Activated T-helper 1 cell treated with anti-CD3 and anti-CD28 coated beads, Interleukin-12 subunit alpha, Interleukin-12 subunit beta, Interleukin-2, Interleukin-4 antibody, amounts not matched to agents 30 ng/mL and 10 ng/mL and 1 ng/mL, durations not matched to agents 14 hours and 24 hours and 36 hours (primary cell): ENCODE data around the gene PLEKHJ1. TPM values are rescaled to one million over a fixed set of nuclear protein-coding genes. Genes with fewer than 3 reads are reported as not detected.

Source experiments
- DNase-seq: peaks from one replicate; pipeline ENCODE4 v3.0.0; 2021; ENCODE audit warnings: low spot score
- H3K27ac Mint-ChIP-seq: one replicate; pipeline ENCODE4 v1.8.0; 2021; ENCODE audit warnings: mild to moderate bottlenecking, mixed read lengths
- H3K27me3 Mint-ChIP-seq: one replicate; pipeline ENCODE4 v1.8.0; 2022; ENCODE audit warnings: mild to moderate bottlenecking, moderate library complexity, mixed read lengths; ENCODE audit not compliant: insufficient read depth
- H3K36me3 Mint-ChIP-seq: one replicate; pipeline ENCODE4 v1.8.0; 2021; ENCODE audit warnings: low read depth, mixed read lengths
- H3K4me1 Mint-ChIP-seq: one replicate; pipeline ENCODE4 v1.8.0; 2021; ENCODE audit warnings: low read depth, mixed read lengths
- H3K4me3 Mint-ChIP-seq: one replicate; pipeline ENCODE4 v1.8.0; 2021; ENCODE audit warnings: mild to moderate bottlenecking, moderate library complexity, mixed read lengths
- H3K9me3 Mint-ChIP-seq: one replicate; pipeline ENCODE4 v1.8.0; 2021; ENCODE audit warnings: mixed read lengths
- intact Hi-C: fragments of 100-400 bp; cut with micrococcal nuclease; formaldehyde crosslinking; loops from one replicate; pipeline ENCODE4 v1.15.1; 2024
- total RNA-seq: library from RNA; stranded (reverse); gene quantifications from 2 replicates; pipeline ENCODE4 v1.2.3, GENCODE V29; 2022

Gene PLEKHJ1
- total RNA-seq, 1 donor from 2014 or later = 67.5 TPM

DNA sequence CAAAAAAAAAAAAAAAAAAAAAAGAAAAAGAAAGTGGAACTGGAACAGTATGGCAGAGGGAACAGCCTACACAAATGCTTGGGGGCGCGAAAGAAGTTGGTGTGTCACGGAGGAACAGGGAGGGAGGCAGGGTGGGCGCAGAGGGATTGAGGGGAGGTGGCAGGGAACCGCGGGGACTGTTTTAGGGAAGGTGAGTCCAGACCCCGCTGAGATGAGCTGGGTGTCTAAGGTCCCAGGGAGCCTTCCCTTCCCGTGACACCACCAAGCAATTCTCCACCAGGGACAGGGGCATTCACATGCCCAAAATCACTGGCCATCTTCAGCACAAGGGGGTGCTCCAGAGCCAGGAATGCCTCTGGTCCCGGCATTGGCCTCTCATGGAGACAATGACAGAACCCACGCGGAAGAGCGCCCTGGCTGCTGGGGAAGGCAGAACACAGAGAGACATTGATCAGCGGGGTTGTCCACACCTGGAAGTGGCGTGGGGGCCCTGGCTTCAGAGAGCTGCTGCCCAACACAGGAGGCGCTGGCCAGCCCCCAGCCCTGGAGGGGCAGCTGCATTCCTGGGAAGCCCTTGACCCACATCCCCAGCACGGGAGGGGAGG, 38.9 kb upstream of the PLEKHJ1 start:
- intact Hi-C loops = loop anchor here (5.0 to 10.0 kb wide), 2 partner anchors 178 to 340 kb away; partner anchors contain the start of genes IZUMO4 and MOB3A

DNA sequence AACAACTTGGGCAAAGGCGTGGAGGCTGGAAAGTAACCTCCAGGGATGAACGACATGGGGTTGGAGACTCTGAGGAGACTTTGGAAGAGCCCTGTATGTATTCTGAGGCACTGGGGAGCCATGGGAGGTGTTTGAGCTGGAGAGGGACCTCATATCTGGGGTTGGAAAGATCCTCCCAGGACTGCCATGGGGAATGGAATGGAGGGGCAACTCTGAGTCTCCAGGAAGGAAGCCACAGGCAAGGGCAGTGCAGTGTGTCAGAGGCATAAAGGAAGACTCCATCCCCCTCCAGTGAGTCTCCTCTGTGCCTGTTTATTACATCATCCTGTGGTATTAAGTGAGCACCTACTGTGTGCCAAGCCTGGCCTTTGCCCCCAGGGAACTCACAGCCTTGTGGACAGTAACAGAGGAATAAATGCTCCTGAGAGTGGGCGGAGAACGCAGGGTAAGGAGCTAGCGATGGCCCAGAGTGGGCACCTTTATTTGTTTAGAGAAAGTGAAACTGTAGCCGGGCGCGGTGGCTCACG, 38.1 kb upstream of the PLEKHJ1 start:
- Mint-ChIP-seq H3K4me1 (peaks cover 21% of the 10 kb centered on the region), H3K9me3 (no peaks in the 10 kb centered on the region), H3K27ac (peak overlapping the region; percentile 53), H3K27me3 (peaks cover 3% of the 10 kb centered on the region), H3K4me3 (peak overlapping the region; percentile 69), H3K36me3 (peaks cover 29% of the 10 kb centered on the region)
- no peak for DNase-seq
- intact Hi-C loops = loop anchor here (5.0 to 10.0 kb wide), 2 partner anchors 177 to 341 kb away; partner anchors contain the start of genes IZUMO4 and MOB3A

More for the DNA sequence above, 38.9 kb upstream of the PLEKHJ1 start:
- Mint-ChIP-seq H3K36me3 (peaks cover 29% of the 10 kb centered on the region), H3K27me3 (peaks cover 3% of the 10 kb centered on the region), H3K4me3 (peak overlapping the region; percentile 30), H3K4me1 (peaks cover 21% of the 10 kb centered on the region), H3K27ac (no peak overlapping the region), H3K9me3 (no peaks in the 10 kb centered on the region)
- no peak for DNase-seq

DNA sequence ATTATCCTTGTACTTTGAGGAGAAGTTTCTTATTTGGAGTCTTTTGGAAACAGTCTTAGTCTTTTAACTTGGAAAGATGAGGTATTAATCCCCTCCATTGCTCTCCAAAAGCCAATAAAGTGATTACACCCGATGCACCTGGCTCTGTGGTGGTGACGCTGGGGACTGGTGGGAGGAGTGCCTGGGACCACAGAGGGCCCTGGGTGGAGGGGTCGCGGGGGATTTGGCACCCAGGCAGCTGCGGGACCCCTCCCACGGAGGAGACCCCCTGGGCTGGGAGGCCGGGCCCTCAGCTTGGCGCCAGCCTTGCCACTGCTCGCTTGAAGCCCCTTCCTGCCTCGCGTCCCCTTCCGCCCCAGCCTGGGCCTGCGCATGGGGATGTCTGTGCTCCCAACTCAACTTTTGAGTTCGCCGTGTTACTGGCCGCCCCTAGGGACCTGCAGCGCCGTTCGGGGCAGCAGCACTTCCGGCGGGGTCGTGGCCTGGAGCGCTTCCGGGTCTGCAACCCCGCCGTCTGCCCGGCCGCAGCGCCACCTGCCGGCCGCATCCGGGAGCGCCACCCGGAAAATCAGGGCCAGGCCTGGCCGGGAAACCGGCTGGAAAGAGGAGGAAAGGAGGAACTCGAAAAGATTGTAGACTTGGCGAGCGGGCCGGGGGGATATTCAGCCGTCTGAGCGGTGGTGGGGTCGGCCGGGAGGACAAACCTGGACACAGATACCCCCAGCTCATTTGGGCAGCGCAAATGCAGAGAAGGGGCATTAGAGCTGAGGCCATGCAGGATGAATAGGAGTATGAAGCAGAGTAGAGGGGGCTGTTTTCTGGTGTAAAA, 37.4 kb upstream of the PLEKHJ1 start:
- no peaks in the 10 kb centered on the region for H3K9me3 Mint-ChIP-seq

DNA sequence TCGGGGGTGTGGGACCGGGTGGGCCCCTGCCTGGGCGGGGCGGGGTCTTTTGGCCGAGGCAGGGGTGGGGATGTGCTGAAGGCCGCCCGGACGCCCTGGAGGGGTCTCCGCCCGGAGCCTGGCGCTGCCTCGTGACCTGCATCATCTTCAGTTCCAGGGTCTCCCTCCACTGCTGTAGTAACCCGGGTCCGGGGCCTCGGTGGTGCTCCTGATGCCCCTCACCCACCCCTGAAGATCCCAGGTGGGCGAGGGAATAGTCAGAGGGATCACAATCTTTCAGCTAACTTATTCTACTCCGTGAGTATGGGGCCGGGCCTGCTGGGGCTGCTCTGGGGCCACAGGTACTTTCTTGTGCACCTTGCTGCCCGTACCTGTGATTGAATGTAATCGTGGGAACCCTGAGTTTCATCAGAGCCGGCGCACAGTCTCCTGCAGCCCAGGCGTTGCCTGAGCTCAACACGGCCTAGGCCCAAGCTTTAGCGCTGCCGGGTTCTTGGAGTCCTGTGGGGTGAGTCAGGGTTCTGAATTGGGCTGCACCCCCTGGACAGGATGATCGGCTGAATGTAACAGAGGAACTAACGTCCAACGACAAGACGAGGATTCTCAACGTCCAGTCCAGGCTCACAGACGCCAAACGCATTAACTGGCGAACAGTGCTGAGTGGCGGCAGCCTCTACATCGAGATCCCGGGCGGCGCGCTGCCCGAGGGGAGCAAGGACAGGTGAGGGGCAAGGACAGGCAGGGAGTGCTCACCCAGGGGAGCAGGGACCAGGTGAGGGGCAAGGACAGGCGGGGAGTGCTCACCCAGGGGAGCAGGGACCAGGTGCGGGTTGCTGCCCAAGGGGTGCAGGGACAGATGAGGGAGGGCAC, 35.3 kb upstream of the PLEKHJ1 start:
- no peak for DNase-seq
- H3K27me3 Mint-ChIP-seq = peaks cover 5% of the 10 kb centered on the region

More for the DNA sequence above, 37.4 kb upstream of the PLEKHJ1 start:
- DNase-seq = peak; percentile 79
- Mint-ChIP-seq H3K4me3 (peak overlapping the region; percentile 69), H3K27me3 (peaks cover 3% of the 10 kb centered on the region), H3K27ac (peak overlapping the region; percentile 84), H3K4me1 (peaks cover 22% of the 10 kb centered on the region), H3K36me3 (peaks cover 29% of the 10 kb centered on the region)
- intact Hi-C loops = loop anchor here (1.0 to 10.0 kb wide), 5 partner anchors 21 to 341 kb away; partner anchors contain the start of genes IZUMO4, MOB3A, PLEKHJ1 and SF3A2

DNA sequence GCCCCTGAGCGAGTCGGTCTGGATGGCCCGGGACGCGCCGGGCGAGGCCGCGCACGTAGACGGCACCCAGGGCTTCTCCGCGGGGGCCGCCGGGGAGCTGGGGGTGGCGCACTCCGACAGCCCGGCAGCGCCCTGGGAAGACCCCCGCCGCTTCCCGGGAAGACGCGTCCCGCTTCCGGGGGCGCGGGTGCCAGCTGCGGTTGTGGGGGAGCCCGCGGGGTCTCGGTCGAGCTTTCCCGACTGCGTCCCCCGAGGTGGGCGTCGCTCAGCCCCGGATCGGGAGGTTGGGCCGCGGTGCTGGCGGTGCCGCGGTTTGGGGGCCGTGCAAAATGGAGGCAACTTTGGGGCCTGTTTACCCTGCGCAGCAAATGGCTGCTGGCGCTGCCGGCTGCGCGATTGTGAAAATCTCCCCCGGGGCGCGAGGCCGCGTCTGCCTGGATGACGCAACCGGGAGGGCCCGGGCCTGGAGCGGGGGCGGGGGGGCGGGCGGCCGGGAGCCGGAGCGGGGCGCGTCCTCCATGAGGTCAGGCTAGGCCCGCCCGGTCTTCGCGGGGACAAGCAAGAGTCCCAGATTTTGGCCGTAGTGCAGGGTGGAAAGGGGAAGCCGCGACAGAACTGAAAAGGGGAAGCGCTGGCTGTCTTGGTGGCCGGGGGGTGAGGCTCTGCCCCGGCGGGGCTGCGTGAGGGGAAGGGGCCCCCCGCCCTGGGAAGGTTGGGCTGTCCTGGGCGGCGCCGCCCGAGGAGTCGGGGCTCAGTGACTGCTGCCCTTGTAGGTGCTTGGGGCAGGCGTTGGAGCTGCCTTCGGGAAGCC, 34.5 kb upstream of the PLEKHJ1 start:
- Mint-ChIP-seq H3K4me3 (peak overlapping the region; percentile 91), H3K27ac (peak overlapping the region; percentile 82), H3K27me3 (peaks cover 5% of the 10 kb centered on the region), H3K36me3 (peaks cover 26% of the 10 kb centered on the region), H3K9me3 (no peaks in the 10 kb centered on the region), H3K4me1 (peaks cover 25% of the 10 kb centered on the region)
- peak; percentile 66 for DNase-seq
- intact Hi-C loops = loop anchor here (5.0 to 10.0 kb wide), 2 partner anchors 173 to 344 kb away; partner anchors contain the start of genes IZUMO4 and MOB3A

More for the DNA sequence above, 35.3 kb upstream of the PLEKHJ1 start:
- Mint-ChIP-seq H3K36me3 (peaks cover 26% of the 10 kb centered on the region), H3K4me1 (peaks cover 25% of the 10 kb centered on the region), H3K9me3 (no peaks in the 10 kb centered on the region), H3K27ac (peak overlapping the region; percentile 83), H3K4me3 (peak overlapping the region; percentile 91)
- intact Hi-C loops = loop anchor here (2.0 to 10.0 kb wide), 3 partner anchors 19 to 343 kb away; partner anchors contain the start of genes IZUMO4 and MOB3A

DNA sequence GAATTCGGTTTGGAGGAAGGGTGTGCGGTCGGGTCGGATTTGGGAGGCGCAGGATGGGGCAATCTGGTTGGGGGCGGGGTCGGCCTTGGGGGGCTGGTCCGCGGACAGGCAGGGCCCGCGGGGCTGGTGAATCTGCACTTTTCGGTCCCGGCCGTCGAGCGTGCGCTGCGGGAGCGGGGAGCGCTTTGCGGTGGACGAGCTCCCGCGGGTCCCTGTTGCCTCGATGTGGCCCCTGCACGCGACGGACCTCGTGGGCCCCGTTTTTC, 34.0 kb upstream of the PLEKHJ1 start:
- Mint-ChIP-seq H3K9me3 (no peaks in the 10 kb centered on the region), H3K36me3 (peaks cover 25% of the 10 kb centered on the region), H3K4me1 (peaks cover 25% of the 10 kb centered on the region), H3K27ac (peak overlapping the region; percentile 88), H3K4me3 (peak overlapping the region; percentile 91), H3K27me3 (peaks cover 5% of the 10 kb centered on the region)
- DNase-seq = no peak
- intact Hi-C loops = loop anchor here (5.0 to 10.0 kb wide), 2 partner anchors 173 to 345 kb away; partner anchors contain the start of genes IZUMO4 and MOB3A

DNA sequence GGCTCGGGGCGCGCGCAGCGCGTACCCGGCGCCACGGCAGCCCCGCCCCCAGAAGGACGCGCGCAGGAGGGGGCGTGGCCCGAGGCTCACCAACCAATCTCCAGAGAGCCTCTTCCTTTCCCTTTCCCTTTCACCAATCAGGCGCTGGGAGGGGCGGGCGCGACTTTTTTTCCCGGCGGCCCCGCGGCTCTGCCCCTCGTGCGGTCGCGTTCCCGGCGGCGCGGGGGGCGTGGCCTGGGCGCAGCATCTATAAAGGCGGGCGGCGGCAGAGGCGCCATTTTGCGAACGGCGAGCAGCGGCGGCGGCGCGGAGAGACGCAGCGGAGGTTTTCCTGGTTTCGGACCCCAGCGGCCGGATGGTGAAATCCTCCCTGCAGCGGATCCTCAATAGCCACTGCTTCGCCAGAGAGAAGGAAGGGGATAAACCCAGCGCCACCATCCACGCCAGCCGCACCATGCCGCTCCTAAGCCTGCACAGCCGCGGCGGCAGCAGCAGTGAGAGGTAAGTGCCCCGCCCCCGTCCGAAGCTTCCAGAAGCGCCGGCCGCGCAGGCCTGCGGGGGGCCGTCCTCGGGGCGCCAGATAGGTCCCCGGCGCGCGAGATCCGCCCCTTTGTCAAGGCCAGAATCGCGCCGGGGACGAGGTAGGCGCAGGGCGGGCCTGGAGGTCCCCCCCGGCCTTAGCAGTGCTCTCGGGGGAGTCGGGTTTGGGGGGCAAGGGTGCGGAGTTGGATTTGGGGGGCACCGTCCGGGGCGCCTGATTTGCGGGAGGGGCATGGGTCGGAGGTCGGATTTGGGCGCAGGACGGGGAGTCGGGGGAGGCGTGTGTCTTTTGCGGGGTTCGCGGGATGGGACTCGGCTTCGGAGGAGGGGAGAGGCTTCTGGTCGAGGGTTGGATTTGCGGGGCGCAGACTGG, 33.4 kb upstream of the PLEKHJ1 start:
- intact Hi-C loops = loop anchor here (1.0 to 10.0 kb wide), 6 partner anchors 11 to 345 kb away; partner anchors contain the start of genes AP3D1, IZUMO4, LSM7 and MOB3A
- H3K36me3 Mint-ChIP-seq = peaks cover 22% of the 10 kb centered on the region
- DNase-seq = peak; percentile 99
- peak overlapping the region; percentile 91 for H3K4me3 Mint-ChIP-seq
- H3K27me3 Mint-ChIP-seq = peaks cover 5% of the 10 kb centered on the region
- no peaks in the 10 kb centered on the region for H3K9me3 Mint-ChIP-seq
- H3K4me1 Mint-ChIP-seq = peaks cover 24% of the 10 kb centered on the region
- H3K27ac Mint-ChIP-seq = peak overlapping the region; percentile 88

DNA sequence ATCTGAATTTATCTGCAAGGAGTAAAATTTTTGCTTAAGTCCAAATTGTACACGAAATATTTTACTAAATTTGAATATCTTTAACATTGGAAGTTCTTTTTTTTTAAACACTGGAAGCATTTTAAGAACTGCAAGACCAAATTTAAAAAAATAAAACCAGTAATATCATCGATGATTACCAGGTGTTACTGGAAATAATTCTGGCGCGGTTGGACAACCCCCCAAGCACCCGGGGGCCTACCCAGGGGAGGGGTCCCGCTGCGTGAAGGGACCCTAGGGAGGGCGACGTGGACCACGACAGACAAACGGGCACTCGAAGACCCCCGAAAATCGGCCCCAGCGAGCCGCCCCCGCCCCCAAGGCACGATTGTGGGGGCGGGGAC, 32.7 kb upstream of the PLEKHJ1 start:
- Mint-ChIP-seq H3K36me3 (peaks cover 16% of the 10 kb centered on the region), H3K27ac (peak overlapping the region; percentile 34), H3K4me3 (peak overlapping the region; percentile 91), H3K9me3 (no peaks in the 10 kb centered on the region), H3K27me3 (peaks cover 5% of the 10 kb centered on the region), H3K4me1 (peaks cover 18% of the 10 kb centered on the region)
- intact Hi-C loops = loop anchor here (1.0 to 2.0 kb wide), 4 partner anchors 11 to 118 kb away; partner anchors contain the start of genes AP3D1, LSM7, PLEKHJ1 and SF3A2
- no peak for DNase-seq

DNA sequence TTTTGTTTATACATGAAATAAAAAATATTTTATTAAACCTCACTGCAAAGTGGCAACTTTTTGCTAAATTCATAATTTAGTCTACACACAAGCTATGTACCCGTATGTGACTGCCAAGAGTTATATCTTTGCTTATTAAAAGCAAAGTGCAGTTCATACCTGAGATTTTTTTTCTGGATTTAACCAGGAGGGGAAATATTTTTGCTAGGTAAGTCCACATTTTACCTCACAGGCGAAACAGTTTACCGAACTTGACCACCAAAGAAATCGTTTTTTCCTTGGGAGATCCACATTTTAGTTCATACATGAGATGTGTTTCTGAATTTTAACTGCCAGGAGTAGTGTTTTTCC, 32.3 kb upstream of the PLEKHJ1 start:
- peaks cover 5% of the 10 kb centered on the region for H3K27me3 Mint-ChIP-seq
- no peaks in the 10 kb centered on the region for H3K9me3 Mint-ChIP-seq
- H3K27ac Mint-ChIP-seq = peak overlapping the region; percentile 23
- peaks cover 13% of the 10 kb centered on the region for H3K36me3 Mint-ChIP-seq
- no peak for DNase-seq
- intact Hi-C loops = loop anchor here (2.0 kb wide), 2 partner anchors 60 to 118 kb away; partner anchors contain the start of genes AP3D1, LSM7 and SPPL2B
- H3K4me3 Mint-ChIP-seq = peak overlapping the region; percentile 91
- H3K4me1 Mint-ChIP-seq = peaks cover 14% of the 10 kb centered on the region

DNA sequence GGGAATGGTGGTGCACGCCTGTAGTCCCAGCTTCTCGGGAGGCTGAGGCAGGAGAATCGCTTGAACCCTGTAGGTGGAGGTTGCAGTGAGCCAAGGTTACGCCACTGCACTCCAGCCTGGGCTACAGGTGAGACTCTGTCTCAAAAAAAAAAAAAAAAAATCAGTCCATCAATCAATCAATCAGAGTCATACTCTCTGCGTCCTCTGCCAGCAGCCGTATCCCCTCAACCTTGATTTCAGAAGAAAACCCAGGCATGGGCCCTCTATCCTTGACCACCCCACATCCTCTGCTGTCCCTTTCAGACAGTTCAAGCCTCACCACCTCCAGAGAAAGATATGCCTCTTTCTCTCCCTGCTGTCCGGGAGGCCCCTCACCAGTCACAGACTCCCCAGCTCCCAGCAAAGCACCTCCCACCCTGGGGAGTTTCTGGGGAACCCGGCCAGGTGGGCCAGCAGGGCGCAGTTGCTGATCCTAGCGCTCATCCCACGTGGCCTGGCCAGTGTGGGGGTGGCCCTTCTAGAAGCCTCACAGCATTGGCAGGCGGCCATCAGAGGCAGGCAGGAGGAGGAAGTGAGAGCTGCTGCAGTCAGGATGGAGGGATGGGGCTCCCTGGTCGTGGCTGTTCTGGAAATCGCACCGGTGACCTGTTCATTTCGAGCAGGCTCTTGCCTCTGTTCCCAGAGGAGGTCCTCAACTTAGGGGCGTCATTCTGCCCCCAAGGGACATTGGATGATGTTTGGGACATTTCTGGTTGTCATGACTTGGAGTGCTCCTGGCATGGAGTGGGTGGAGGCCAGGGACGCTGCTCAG, 30.3 kb upstream of the PLEKHJ1 start:
- Mint-ChIP-seq H3K4me3 (peak overlapping the region; percentile 45), H3K4me1 (peaks cover 4% of the 10 kb centered on the region), H3K27ac (peak overlapping the region; percentile 10), H3K27me3 (peaks cover 4% of the 10 kb centered on the region), H3K36me3 (peaks cover 2% of the 10 kb centered on the region), H3K9me3 (no peaks in the 10 kb centered on the region)
- intact Hi-C loops = no loop called here
- no peak for DNase-seq
